ENCODE data around the gene HOXA9. TPM values are rescaled to one million over a fixed set of nuclear protein-coding genes. Genes with fewer than 3 reads are reported as not detected.
A peak's percentile ranks its signal among the peaks of the same experiment; 100 is the strongest.

The HOXA9 gene
- total and polyA plus RNA-seq, 2 experiments from 2014 or later = 3.6 to 4.4 TPM

- Histone ChIP-seq H3K27me3 (peaks cover 100% of the 10 kb centered on the region), H3K27ac (peak overlapping the region; percentile 96), H3K4me1 (ENCODE audit: insufficient read depth) (peaks cover 13% of the 10 kb centered on the region), H2AFZ (no peak overlapping the region), H3K4me3 (peak overlapping the region; percentile 34), H3K79me2 (peaks cover 99% of the 10 kb centered on the region), H3K9me3 (ENCODE audit: low read depth) (no peaks in the 10 kb centered on the region), H3K4me2 (peak overlapping the region; percentile 96), H3K36me3 (replicated peaks; ENCODE audit: insufficient read depth, low read depth) (no peaks in the 10 kb centered on the region), H3K9me2 (replicated peaks; ENCODE audit: insufficient read depth) (no peaks in the 10 kb centered on the region), H4K20me1 (ENCODE audit: insufficient read depth, poor library complexity, severe bottlenecking) (peaks cover 16% of the 10 kb centered on the region)
- WGBS (ENCODE audit: low lambda C conversion rate, missing lambda C conversion rate) = 11% methylated on average over 30 of the region's 30 CpGs
- no peak for DNase-seq (ENCODE audit: low spot score)
- no peak for TF ChIP-seq EZH2phosphoT487 (IDR thresholded peaks at IDR 0.05; ENCODE audit: low read depth, severe bottlenecking, unreplicated experiment)
Observed at GRCh38 chr7:27171637-27172314, 6.4 kb upstream of the HOXA9 start.

GRCh38 chr7:27171325-27171636 lies 5.9 kb upstream of the HOXA9 start:
- no peaks in the 10 kb centered on the region for H3K36me3 ChIP-seq (replicated peaks; ENCODE audit: insufficient read depth, low read depth)
- H3K9me3 ChIP-seq (ENCODE audit: low read depth) = no peaks in the 10 kb centered on the region
- DNase-seq (ENCODE audit: low spot score) = no peak
- WGBS (ENCODE audit: low lambda C conversion rate, missing lambda C conversion rate) = 9% methylated on average over 8 of the region's 8 CpGs
- peaks cover 99% of the 10 kb centered on the region for H3K79me2 ChIP-seq
- H3K27ac ChIP-seq = peak overlapping the region; percentile 96
- H4K20me1 ChIP-seq (ENCODE audit: insufficient read depth, poor library complexity, severe bottlenecking) = peaks cover 16% of the 10 kb centered on the region
- no peak for TF ChIP-seq EZH2phosphoT487 (IDR thresholded peaks at IDR 0.05; ENCODE audit: low read depth, severe bottlenecking, unreplicated experiment)
- no peak for TF ChIP-seq CTCF (IDR thresholded peaks at IDR 0.05; ENCODE audit: poor library complexity)
- peak; percentile 11 for TF ChIP-seq EZH2 (IDR thresholded peaks at IDR 0.05; ENCODE audit: borderline replicate concordance)
- peaks cover 14% of the 10 kb centered on the region for H3K4me1 ChIP-seq (ENCODE audit: insufficient read depth)
- H3K9me2 ChIP-seq (replicated peaks; ENCODE audit: insufficient read depth) = no peaks in the 10 kb centered on the region
- H2AFZ ChIP-seq = no peak overlapping the region
- peak overlapping the region; percentile 34 for H3K4me3 ChIP-seq
- H3K4me2 ChIP-seq = peak overlapping the region; percentile 96
- H3K27me3 ChIP-seq = peaks cover 100% of the 10 kb centered on the region

DNA sequence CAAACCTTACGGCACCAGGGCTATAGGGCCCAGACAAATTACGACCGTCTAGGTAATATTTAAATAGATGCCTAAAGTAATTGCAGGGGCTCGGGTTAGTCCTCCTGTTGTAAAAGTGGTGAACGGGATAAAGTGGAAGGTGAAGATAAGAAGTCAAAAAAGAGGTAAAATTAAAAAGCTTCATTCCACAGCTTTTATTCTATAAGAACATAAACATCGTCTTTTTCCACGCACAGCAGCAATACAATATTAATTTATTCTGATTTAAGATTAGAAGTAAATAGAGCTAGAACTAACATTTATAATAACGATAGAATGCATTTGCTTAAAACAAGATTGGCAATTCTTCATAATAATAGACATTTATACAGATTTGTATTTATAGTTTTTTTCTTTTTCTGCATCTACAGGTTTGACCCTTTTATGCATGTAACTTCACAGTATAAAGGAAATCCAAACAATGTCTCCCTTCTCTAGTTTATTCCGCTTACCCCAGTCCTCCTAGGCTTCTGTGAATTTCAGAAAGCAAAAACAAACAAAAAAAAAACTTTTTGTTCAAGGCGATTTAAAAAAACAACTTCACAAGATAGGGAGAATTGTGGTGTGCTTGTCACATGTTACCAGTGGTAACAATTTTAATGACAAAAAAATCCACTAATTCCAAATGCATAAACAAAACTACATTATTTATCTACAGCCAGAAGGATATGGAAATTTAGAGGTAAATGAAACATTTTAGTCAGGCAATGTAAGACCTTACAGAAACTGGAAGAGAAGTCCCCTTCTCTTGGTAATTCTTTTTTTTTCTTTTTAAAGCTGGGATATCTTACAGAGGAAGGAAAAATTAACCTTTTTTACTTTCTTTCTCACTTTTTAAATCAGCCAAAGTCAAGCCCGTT lies 5.3 kb upstream of the HOXA9 start:
- TF ChIP-seq EZH2phosphoT487 (IDR thresholded peaks at IDR 0.05; ENCODE audit: low read depth, severe bottlenecking, unreplicated experiment) = peak; percentile 52
- no peak for TF ChIP-seq CTCF (IDR thresholded peaks at IDR 0.05; ENCODE audit: poor library complexity)
- H3K36me3 ChIP-seq (replicated peaks; ENCODE audit: insufficient read depth, low read depth) = no peaks in the 10 kb centered on the region
- H3K4me2 ChIP-seq = peak overlapping the region; percentile 96
- H3K79me2 ChIP-seq = peaks cover 99% of the 10 kb centered on the region
- 22% methylated on average over 11 of the region's 11 CpGs for WGBS (ENCODE audit: low lambda C conversion rate, missing lambda C conversion rate)
- H4K20me1 ChIP-seq (ENCODE audit: insufficient read depth, poor library complexity, severe bottlenecking) = peaks cover 16% of the 10 kb centered on the region
- H3K9me3 ChIP-seq (ENCODE audit: low read depth) = no peaks in the 10 kb centered on the region
- H2AFZ ChIP-seq = no peak overlapping the region
- H3K4me3 ChIP-seq = peak overlapping the region; percentile 53
- DNase-seq (ENCODE audit: low spot score) = no peak
- H3K9me2 ChIP-seq (replicated peaks; ENCODE audit: insufficient read depth) = no peaks in the 10 kb centered on the region
- peaks cover 100% of the 10 kb centered on the region for H3K27me3 ChIP-seq
- peak overlapping the region; percentile 96 for H3K27ac ChIP-seq
- peaks cover 17% of the 10 kb centered on the region for H3K4me1 ChIP-seq (ENCODE audit: insufficient read depth)

All from hepatocyte (in vitro differentiated cells).